ENCODE results near the gene ZNF423.

GRCh38 chr16:49452578-49452977, 403.3 kb downstream of the ZNF423 start:
- TF ChIP-seq CTCF (IDR thresholded peaks at IDR 0.05; ENCODE audit: low read depth, low read length, poor library complexity, severe bottlenecking) (no peak), EZH2phosphoT487 (IDR thresholded peaks at IDR 0.05; ENCODE audit: borderline replicate concordance, low read length) (no peak)

All from DOHH2 (cell line).